Liver (tissue), 3 donors: ENCODE data around the gene PDE4D.

Experiments used
- ATF3 ChIP-seq: IDR thresholded peaks from 2 replicates; pipeline ENCODE4 v1.6.1; 2016; ENCODE audit warnings: antibody characterized with exemption
- CTCF ChIP-seq: fragments of 150-350 bp; IDR thresholded peaks from 2 replicates; pipeline ENCODE4 v1.5.1; 2017; ENCODE audit warnings: improper control_type of control experiment, low read depth, low read length; ENCODE audit not compliant: missing input control
- RAD21 ChIP-seq, 2 donors: IDR thresholded peaks; 2 replicates each; pipeline ENCODE4 v1.6.1; 2016; ENCODE audit warnings: antibody characterized with exemption in 2 of 2, mild to moderate bottlenecking in 2 of 2
- TAF1 ChIP-seq: conservative IDR thresholded peaks from 2 replicates; pipeline ENCODE4 v1.6.1; 2016; ENCODE audit warnings: antibody characterized with exemption, mild to moderate bottlenecking
- donor health status: healthy.
- donor health status: healthy.

GRCh38 chr5:59035681-59036080 lies 857.8 kb downstream of the PDE4D start:
- TF ChIP-seq CTCF (no peak), ATF3 (no peak), RAD21 (IDR thresholded peaks at IDR 0.05) (no peak), TAF1 (no peak)
